ENCODE measurements around the gene PPIL1.
A peak's percentile ranks its signal among the peaks of the same experiment; 100 is the strongest.

PPIL1 gene

DNA sequence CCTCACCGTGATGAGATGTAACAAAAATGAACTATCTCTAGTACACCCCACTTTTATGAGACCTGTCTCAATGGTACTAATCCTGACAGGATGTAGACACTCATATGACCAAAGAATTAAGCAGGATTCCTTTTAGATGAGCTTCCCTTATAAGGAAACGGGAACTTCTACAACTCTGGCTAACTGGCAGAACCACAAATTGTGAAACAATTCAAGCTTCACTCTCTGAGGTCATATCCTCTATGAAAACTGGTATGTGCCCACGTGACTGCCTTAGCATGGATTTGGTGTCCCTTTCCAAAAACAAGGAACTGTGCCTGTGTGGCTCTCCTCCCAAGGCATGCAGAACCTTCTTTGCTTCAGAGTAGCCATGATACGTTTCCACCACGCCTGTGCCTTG, 21.3 kb downstream of the PPIL1 start:
- DNase-seq, result no peak

DNA sequence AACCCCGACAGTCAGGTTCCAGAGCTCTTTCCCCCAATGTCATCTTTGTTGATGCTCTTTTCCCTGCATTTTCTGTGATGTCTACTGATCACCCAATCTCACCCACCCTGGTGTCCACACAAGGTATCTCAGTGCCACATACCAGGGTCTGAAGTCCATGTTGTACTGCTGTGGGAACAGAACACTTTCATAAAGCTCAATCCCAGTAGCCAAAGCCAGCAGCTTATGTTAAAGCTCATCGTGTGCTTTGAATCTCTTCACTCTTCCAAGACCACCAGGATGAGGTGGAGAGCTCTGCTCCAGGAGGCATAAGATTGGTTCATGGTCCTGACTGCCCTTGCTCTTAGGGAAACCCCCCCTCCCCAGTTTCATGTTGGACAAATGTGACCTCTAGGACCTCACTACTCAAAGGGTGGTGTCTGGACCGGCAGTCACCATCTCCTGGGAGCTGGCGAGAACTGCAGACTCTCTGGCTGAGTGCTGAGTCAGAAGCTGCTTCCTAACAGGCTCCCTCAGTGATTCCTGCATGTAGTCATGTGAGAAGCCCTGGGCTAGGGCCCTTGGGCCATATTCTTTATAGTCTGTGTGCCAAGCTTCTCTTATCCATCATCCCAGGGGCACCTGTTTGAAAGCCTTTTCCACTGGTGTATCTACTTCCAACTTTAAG, 22.0 kb downstream of the PPIL1 start:
- no peak for DNase-seq

DNA sequence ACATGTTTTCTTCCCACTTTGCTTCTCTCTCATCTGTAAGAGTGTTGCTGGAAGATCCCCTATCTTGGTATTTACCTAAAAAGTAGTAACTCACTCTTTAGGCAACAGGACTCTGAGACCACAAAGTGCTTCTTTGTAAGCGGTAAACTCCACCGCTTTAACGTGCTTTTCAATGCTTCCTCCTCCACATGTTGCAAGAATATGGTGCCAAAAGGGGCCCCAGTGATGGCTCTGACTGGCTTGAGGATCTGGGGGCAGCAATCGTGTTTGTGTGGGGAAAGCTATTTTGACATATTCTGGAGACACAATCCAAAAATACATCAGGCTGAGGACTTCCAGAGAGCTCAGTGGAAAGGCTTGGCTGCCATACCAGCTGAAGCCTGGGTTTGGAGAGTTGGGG, 23.0 kb downstream of the PPIL1 start:
- DNase-seq, result no peak

DNA sequence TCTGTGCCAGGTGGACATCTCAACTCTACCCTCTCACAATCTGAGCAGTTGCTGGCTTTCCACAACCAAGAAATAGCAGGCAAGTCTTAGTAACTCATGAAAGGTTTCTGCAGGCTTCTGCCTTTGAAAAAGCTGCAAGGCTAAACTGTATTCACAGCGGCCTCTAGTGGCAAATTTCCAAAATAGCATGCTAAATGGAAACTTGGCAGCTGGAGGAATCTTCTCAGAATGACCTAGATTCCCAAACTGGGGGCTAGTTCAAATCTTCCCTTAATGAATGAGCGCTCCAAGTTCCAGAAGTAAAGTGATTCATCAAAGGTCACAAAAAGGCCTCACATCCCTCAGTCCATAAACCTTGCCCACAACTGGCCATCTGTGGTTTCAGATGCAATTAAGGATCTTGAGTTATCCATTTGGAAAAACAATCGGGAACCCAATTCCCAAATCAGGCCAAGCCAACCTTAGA, 23.4 kb downstream of the PPIL1 start:
- peak; percentile 22 for DNase-seq

DNA sequence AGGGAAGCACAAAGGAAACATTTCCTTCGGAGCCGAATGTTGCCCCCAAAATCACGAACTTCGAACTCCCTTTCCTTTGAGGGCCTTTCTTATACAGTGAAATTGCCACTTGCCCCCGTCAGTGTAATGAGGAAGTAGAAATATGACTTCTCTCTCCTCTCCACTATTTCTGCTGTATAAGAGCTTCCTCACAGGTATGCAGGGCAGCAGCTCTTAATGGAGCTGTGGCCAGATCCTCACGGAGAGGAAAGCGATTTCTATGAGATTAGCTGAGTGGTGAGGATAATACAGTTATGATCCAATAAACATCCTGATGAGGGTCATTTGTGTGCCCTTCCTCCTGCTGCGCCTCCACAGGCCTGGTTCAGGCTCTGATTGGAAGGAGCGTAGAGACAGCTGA, 24.6 kb downstream of the PPIL1 start:
- DNase-seq, result no peak

DNA sequence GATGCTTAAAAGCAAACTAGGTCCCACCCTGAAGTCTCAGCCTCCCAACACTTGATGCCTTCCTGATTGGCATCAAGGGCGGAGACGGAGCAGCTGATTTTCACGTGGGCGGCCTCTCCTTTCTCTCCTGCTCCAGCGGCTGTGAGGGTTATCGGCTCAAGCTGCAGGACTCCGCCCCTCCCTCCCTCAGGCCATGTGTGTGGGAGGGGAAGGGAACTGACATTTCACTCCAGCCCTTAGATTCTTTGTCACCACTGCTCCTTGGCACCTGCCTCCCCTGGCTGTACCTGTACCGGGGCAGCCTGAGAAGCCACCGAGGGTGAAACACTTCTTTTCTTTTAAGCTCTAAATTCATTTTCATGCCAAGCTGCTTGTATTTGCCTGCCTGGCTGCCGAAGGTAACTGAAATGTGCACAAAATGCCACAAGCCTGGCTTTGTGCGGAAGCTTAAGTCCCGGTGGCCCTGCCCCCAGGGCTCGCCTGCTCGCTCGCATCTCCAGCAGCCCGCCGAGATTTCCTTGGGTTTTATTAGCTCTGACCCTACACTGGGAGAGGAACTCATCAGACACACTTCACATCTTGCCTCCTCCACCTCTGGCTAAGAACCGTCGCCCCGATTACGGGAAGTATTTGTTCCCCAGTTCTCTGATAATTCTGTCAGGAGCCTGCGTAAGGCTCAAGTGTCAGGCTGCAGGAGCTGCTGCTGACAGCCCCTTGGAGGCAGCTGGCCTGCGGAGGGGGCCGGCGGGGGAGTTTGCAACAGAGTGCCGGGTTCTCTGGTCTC, 25.8 kb downstream of the PPIL1 start:
- DNase-seq, result peak; percentile 89

DNA sequence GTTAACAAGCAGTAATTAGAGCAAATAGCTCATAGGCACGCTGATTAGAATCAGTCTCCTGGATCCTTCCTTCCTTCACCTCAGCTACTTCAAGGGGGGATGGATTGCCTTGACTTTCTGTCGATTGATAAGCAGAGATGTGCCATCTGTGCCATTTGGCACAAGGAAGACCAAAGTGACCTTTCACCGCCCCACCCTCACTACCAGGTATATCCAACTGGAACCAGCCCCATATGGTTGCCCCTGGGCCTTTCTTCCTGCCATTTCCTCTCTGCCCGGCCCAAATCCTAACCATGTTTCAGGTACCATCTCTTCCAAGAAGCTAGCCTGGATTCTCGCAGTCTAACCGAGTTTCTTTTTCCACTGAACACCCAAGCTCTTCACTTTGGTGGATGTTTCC, 26.6 kb downstream of the PPIL1 start:
- DNase-seq, result no peak

DNA sequence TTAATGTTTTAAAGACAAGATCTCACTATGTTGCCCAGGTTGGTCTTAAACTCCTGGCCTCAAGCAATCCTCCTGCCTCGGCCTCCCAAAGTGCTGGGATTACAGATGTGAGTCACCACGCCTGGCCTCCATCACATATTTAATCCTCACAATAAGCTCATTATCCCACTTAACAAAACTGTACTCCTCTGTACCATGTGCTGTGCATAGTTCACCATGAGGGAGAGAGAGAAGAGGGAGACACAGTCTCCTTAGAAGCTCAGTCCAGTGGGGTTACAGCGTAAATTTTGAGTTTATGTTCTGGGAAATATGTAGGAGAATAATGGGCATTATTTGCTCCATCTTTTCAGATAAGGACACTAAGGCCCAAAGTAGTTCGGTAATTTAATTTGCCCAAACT, 27.5 kb downstream of the PPIL1 start:
- DNase-seq, result no peak

DNA sequence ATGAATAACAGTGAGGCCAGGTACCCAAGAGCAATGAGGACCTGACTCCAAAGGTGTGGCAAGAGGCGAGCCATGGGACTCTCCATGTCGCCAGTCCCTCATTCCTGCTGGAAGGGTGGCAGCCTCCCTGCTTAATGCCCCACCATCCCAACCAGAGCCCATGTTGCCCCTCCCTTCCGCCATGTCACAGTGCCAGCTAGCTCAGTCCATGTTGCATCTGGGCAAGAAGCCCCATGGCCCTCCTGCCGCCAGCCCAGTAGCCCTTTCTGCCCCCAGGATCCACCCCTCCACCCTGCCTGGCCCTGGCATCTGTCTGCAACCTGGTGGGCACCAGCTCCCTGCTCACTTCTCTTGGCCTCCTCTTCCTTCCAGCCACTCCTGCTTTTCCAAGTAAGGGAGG, 29.4 kb downstream of the PPIL1 start:
- DNase-seq, result no peak

DNA sequence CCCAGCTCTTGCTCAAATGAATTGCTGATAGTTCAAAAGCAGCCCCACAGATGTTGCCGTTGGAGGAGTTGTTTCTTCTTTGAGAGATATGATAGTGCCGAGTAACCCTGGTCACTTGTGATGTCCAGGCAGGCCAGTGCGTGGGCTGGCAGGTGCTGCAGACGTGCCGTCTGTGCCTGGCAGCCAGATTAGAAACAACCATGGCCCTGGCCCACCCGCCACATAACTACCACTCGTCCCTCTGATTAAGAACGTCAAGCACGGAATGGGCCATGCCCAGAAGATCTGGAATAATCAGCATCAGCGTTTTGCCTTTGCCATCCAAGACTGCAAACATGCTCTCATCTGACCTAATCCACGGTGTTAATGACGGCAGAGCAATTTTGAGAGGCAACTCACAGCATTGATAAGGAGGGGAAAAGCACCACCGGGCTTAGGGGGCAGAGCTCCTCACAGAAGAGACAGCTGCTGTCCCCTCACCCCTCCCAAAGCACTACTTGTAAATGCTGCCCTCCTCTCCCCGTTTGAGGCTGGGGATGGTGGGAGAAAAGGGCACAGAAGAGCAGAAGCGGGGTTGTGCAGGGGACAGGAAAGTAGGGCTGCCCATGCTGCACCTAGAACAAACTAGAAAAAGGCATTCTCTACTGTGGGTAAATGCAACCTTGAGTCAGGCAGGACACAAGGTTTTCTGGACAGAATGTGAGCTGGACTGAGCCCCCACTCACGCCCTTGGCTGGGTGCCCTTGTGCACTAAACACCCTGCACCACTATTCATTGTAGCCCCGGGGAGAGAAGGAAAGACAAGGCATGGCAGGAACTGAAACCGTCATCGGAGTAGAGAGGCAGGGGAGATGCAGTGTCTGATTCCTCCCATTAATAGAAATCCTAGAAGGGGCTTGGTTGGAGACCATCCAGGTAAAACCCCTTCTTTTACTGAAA, 30.1 kb downstream of the PPIL1 start:
- DNase-seq, result no peak

DNA sequence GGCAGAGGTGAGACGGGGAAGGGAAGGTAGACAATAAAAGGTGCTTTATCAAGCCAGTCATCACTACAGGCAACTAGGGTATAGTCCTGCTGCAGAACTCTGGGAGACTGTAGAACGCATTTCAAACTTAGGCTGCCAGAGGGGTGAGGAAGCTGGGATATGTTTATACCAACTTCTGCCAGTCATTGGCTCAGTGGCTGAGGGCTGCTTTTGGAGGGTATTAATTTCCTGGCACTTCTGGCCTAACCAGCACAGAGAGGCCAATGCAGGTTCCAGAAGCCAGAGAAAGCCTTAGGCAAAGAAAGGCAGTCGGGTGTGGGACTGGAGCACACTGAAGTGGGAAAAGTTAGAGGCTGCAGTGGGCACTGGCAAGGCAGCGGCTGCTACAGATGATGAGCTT, 31.4 kb downstream of the PPIL1 start:
- no peak for DNase-seq

DNA sequence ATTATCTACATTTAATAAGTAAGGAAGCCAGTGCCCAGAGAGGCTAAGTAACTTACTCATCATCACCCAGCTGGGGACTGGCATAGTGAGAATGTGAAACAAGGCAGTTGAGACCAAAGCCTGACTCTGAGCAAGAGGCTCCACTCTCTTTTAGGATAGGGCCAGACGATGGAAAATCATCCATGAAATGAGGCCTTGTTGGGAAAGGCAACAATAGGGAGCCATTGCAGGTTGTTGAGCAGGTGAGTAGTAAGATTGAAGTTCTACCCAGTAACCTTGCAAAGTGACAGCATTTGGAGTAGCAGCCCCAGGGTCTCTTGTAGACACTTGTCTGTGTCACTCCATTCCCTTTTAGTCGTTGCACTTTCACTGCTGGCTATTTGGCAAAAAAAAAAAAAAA, 32.8 kb downstream of the PPIL1 start:
- DNase-seq, result no peak

DNA sequence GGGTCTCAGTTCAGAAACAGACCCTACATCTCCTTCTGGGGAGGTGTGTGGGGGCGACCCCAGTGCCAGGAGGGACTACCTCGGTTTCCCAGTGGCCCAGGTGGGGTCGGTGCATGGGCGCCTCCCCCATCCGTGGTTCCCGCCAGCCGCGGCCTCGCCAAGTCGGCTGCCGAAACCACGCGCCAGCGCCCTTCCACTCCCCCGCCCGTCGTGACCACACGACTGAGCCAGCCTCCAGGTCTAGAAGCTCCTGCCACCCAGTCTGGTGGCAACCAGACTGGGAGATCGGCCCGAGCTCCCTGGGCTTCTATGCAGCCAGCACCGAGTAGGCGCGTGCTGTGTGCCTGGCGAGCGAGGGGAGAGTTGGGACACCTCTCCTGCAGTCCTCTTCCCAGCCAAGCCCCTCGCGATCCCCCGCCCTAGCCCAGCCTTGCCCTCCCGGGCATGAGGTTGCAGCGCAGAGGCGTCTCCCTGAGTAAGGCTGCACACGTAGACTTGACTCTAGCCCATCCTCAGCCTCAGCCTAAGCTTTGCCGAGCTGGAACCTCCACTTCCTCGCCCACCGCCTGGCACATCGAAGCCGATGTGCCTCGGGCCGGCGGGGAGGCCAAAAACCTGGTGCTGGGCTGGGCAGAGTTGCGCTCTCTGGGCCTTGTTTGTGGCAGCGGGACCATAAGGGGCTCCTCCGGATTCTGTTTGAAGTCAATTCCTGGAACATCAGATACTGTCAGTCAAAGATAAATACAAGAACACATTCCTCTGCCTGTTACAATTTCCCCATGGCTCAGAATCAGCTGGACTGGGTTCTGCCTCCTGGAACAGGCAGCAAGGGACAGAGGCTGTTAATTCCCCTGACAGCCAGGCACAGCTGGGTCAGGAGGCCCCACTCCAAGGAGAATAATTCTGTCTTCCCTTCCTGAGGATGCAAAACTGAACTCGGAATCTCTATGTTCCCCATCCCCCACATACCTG, 33.9 kb downstream of the PPIL1 start:
- DNase-seq, result no peak

DNA sequence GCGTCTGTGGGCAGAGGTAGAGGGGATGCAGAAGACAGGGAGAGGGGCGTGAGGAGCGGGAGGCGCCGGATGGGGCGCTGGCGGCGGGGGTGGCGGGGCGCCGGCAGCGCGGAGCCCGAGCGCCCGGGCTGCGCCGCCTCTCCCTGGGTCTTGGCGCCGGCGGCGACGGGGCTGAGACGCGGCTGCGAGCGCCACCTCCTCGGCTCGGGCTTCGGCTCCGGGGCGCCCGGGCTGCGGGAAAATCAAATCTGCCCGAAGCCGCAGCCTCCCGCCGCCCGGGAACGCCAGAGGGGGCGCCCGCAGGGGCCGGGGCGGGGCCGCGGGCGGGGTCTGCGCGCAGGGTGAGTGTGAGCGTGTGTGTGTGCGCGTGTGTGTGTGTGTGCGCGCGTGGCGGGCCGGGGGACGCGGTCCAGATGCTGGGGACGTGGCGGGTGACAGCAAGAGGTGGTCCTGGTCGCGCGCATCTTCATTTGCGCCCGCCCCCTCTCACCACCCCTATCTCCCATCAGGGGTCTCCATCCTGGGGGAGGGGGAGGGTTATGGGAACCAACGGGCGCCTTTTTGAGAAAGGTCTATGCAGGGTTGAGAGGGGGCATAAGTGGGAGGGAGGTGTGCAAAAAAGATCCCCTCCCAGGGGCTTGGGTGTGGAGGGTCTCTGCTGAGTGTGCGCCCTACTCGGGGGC, 34.7 kb downstream of the PPIL1 start:
- peak; percentile 38 for DNase-seq

DNA sequence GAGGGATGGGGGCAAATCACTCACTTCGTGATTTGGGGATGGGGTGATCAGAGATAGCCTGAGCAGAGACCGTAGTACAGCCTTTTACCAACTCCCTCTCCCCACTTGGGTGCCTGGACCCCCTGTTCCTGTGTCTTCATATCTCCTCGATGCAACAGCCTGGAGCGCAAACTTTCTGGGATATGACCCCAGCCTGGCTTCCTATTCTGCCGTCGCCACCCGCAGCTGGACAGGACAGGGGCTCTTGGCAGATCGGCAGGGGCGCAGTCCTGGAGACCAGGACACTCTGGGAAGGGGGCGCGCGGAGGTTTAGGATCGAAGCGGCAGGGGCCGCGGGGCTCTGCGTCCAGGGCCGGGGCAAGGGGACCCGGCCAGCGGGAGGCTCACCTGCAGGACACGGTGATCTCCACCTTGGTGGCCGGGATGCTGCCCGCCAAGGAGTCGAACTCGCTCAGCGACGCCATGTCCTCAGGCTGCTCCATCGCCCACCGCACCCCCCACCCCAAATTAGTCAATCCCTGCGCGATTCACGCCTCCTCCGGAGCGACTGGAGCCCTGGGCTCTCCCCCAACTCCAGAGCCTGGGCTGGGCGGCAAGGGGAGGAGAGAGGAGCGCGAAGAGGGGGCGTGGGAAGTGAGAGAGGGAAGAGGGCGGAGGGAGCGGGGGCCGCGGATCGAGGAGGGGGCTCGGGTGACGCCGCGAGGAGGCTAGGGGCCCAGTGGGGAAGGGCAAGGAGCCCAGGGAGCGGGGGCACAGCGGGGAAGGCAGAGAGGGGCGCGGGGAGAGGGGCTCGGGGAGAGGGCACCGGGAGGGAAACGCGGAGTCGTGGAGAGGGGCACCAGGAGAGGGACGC, 35.5 kb downstream of the PPIL1 start, which contains the start of gene CPNE5:
Gene CPNE5, minus strand, starts transcription at position 549 of the 853 bp plus-strand sequence. Its CDS starts 67 bp downstream, at position 482.
- DNase-seq, result no peak

DNA sequence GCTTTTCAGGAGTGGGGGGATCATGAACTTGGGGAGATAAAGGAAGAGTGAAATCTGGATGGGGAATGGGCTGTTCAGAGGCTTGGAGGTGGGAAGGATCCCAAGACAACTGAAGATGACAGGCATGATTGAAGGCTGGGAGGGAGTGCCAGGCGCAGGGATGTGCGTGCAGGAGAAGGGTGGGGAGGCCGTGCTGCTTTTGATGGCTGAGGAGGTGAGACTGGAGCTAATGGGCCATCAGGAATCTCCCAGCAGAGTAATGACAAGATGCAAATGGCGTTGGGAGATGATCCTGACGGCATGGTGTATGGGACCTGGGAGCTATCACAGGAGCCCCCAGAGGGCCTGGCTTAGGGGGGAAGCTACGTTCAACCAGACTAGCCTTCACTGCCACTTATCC, 36.9 kb downstream of the PPIL1 start:
- DNase-seq, result no peak

DNA sequence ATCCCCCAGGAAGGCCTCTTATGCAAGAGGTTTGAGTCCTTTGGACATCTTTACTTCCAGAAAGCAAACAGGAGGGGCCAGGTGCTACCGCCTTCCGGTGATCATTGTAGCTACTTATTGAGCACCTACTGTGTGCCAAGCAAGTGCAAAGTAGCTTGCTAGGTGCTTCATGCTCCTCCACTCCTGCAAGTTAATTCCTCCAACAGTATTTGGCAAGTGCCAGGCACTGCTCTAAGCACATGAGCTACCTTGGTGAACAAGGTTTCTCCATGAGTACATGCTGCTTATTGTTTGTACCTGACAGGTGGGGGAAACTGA, 37.6 kb downstream of the PPIL1 start:
- DNase-seq, result no peak

DNA sequence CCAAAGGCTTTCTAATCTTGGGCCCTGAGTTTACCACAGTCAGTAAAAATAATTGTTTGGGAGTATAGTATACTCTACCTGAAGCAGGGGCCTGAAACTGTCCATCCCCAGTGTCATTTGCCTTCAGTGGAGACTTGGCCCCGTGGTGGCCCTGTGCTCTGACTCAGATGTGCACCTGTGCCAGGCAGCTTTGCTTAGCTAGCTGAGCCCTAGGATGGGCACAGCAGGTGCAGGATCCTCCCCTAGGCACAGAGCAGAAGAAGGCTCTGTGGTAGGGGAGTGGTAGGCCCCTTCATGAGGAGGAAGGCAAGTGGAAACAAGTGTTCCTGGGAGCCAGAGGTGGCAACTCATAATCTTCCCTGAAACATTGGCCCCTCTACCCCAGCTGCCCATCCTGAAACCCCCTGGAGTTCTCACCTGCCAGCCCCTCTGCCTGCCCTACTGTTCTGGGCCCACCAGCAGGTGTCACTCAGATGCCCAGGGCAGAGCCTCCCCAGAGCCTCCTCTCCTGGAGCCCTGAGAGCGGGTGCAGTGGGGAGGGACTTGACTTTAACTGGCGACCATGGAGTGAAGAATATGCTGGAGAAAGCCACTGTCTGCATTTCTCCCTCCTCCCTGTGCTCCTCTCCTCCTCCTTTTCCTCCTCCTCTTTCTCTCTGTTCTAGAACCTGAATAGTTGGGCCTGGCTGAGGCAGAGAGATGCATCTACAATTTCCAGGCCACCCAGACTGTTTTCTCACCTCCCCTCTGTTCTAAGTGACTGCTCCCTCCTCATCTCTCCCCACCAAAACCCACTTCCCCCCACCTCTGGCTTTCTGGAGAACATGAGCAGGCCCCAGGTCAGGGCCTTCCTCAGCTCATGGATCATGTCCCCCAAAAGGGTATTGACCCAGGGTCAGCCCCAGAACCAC, 38.2 kb downstream of the PPIL1 start:
- DNase-seq, result no peak

DNA sequence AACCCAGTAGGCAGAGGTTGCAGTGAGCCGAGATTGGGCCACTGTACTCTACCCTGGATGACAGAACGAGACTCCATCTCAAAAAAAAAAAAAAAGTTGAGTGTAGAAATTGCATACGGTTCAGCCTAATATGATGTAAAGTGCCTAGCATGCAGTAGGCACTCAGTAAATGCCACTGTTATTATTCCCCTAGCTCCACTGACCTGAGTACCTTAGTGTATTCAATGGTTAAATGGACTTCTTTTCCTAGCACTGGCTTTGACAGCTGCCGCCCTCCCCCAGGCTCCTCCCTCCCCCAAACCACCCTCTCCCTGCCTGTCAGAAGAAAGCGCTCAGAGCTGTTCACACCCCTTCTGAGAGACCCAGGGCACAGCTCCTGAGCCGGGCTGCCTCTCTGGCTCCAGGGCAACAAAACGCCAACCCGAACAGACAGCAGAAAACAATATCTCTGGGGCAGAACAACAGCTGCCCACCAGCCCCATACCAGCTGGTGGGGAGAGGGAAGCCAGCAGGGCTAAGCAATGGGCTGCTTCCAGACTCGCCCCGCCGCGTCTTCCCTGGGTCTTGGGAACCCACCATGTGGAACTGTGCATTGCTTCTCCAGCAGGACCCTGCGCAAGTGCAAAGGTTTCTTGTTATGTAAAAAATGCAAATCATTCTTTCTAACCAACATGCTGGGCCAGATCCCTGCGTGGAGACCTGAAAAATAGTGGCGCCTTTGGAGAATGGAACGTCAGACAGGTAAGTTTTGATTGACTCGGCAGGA, 39.8 kb downstream of the PPIL1 start:
- DNase-seq, result no peak
